GM15510 (cell line): ENCODE data around the gene ZBED4.
A peak's percentile ranks its signal among the peaks of the same experiment; 100 is the strongest.

Experiments used
- POLR2A ChIP-seq: IDR thresholded peaks from 3 replicates; pipeline ENCODE4 v1.6.1; 2011; ENCODE audit warnings: borderline replicate concordance; ENCODE audit not compliant: insufficient read length; ENCODE audit errors: extremely low read depth

Gene ZBED4

GRCh38 chr22:49852898-49853894 lies at the start of gene ZBED4:
ZBED4 (plus strand) TSS chr22:49853844; CDS start chr22:49883663, 29,819 bp downstream.
- peak; percentile 86 for TF ChIP-seq POLR2A

- no peak for TF ChIP-seq POLR2A
Measured at GRCh38 chr22:49807129-49807528, 46.5 kb upstream of the ZBED4 start.

- no peak for TF ChIP-seq POLR2A
Measured at GRCh38 chr22:49807780-49808708, 45.6 kb upstream of the ZBED4 start.

- no peak for TF ChIP-seq POLR2A
Measured at GRCh38 chr22:49810363-49811019, 43.2 kb upstream of the ZBED4 start.

GRCh38 chr22:49811020-49811791 lies 42.4 kb upstream of the ZBED4 start:
- no peak for TF ChIP-seq POLR2A

GRCh38 chr22:49812838-49813237 lies 40.8 kb upstream of the ZBED4 start:
- no peak for TF ChIP-seq POLR2A

GRCh38 chr22:49814164-49814686 lies 39.4 kb upstream of the ZBED4 start:
- no peak for TF ChIP-seq POLR2A

GRCh38 chr22:49814856-49815255 lies 38.8 kb upstream of the ZBED4 start:
- TF ChIP-seq POLR2A, result no peak

- TF ChIP-seq POLR2A, result no peak
Measured at GRCh38 chr22:49815641-49816091, 38.0 kb upstream of the ZBED4 start.

- TF ChIP-seq POLR2A, result no peak
Measured at GRCh38 chr22:49817359-49817758, 36.3 kb upstream of the ZBED4 start.

GRCh38 chr22:49820984-49821383 lies 32.7 kb upstream of the ZBED4 start:
- no peak for TF ChIP-seq POLR2A

- no peak for TF ChIP-seq POLR2A
Measured at GRCh38 chr22:49823289-49824045, 30.2 kb upstream of the ZBED4 start.
